DMS153 (cell line): ENCODE measurements around the gene HAGHL.

Source experiments
- DNase-seq: peaks from one replicate; lab custom pipeline; 2025; lab: John Stamatoyannopoulos, UW

Gene HAGHL

DNA sequence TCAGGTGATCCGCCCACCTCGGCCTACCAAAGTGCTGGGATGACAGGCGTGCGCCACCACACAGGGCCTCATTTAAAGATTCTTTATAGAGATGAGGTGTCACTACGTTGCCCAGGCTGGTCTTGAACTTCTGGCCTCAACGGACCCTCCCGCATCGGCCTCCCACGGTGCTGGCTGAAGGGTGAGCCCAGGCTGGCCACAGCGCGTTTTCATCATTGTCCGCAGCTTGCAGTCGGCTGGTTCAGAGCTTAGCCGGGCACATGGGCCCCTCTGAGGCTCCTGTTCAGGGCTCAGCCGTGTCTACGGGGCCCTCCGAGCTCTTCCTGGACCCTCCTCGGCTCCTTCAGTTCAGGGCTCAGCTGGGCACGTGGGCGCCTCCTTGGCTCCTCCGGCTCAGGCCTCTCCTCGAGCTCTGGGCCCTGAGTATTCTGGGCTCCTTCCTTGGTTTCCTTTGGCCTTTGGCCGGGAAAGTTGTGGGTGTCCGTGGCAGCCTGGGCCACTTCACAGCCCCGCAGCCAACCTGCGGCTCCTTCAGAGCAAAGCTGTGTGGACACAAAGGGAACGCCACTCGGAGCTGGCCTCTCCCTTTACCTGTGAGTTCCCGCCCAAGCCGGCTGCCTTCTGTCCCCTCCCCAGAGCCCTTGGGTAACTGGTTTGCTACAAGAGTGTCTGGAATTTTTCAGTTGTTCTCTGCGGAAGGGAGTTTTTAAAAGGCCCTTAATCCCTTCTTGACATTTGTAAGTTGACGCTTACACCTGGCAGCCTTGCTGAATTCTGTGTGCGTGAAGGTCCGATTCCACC lies 32.4 kb downstream of the HAGHL start:
- peak; percentile 5 for DNase-seq

DNA sequence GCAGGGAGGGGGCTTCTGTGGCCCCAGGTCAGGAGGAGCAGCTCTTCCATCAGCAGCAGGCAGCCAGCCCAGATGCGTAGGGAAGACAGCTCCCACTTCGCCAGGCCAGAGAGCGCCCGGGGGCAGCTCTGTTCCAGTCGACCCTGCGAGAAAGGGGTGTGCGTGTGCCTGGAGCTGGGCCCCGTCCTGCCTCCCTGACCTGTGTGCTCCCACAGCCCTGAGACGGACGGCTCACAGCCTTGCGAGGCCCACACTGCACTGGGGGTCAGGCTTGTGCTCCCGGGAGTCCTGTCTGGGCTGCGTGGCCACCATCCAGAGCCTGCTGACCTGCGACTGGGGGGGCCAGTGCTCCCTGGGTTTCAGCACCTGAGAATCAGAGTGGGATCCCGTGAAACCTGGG lies 33.2 kb downstream of the HAGHL start:
- DNase-seq: no peak

DNA sequence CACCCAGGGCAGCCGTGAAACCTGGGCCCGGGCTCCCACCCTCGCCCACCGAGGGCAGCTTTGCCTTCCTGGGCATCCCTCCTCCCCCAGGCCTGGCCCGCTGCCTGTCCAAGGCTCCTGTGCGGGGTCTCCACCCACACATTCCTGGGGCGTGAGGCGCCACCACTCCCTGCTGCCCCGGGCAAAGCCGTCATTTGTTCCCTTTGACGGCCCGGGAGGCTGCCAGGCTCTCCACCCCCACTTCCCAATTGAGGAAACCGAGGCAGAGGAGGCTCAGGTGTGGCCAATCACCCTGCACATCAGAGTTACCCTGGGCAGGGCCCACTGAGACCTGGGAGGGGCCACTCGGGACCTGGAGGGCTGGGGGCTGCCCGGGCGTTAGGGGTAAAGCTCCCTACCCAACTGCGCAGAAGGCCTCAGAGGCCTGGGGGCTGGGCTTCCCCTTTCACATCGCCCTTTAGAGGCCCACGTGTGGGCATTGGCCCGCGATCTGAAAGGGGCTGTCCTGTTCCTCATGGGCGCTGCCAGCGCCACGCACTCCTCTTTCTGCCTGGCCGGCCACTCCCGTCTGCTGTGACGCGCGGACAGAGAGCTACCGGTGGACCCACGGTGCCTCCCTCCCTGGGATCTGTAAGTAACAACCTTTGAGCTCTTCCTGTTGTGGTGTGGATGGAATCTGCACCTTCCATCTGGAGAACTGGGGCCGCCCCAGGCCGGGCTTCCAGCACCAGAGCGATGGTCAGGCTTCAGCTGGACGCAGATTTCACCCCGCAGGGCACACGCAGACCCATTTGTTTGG lies 33.8 kb downstream of the HAGHL start, which contains the start of gene MSLN:
Gene MSLN (plus strand): TSS at position 190 of the 799 bp plus-strand sequence. CDS start 1,947 bp downstream, outside the sequence.
- DNase-seq: no peak

GRCh38 chr16:761625-762513 lies 35.0 kb downstream of the HAGHL start:
- DNase-seq: no peak

GRCh38 chr16:762595-763268 lies 35.8 kb downstream of the HAGHL start:
- no peak for DNase-seq

DNA sequence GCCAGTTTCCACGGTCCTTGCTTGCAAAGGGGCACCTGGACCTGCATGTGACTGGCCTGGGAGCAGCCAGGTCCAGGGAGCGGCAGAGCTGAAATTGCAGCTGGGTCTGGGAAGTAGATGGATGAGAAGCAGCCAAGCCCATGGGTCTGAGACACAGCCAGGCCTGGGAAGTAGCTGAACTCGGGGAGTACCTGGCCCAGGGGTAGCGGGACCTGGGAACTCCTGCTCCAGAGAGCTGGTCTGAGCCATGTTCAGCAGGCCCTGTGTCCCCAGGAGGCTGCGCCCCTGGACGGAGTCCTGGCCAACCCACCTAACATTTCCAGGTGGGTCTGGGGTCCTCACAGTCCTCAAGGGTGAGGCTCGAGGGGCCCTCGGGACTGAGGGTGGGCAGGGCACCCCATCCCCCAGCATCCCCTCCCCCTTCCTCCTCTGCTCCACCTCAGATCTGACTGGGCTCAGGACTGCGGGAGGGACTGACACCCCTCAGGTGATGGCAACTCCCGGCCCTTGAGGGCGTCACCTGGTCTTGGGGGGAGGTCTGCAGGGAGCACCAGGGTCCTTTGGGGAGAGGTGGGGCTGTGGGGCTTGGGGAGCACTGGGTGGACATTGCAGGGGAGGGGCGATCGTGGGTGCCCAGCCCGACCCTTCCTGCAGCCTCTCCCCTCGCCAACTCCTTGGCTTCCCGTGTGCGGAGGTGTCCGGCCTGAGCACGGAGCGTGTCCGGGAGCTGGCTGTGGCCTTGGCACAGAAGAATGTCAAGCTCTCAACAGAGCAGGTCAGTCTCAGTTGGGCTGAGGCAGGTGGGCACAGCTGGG lies 36.7 kb downstream of the HAGHL start:
- DNase-seq: no peak

DNA sequence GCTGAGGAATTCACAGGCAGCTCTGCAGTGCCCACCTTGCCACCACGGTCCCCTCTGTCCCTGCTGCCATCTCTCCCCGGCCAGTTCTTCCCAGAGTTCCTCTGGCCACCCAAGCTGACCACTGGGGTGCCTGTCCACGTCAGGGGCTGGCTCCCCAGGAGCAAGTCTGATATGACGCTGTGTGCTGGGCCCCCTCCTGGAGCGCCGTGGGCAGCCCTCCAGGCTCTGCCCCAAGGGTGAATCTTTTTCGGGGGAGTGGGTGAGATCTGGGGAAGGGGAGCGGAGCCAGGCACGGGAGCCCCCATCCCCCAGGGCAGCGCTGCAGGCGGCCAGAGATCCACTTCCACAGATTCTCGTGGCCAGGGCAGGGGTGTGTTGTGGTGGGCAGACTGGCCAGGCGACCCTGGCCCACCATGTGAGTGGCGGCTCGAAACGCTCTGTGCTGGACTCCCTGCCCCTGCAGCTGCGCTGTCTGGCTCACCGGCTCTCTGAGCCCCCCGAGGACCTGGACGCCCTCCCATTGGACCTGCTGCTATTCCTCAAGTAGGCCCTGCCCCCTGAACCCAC lies 37.4 kb downstream of the HAGHL start:
- no peak for DNase-seq

DNA sequence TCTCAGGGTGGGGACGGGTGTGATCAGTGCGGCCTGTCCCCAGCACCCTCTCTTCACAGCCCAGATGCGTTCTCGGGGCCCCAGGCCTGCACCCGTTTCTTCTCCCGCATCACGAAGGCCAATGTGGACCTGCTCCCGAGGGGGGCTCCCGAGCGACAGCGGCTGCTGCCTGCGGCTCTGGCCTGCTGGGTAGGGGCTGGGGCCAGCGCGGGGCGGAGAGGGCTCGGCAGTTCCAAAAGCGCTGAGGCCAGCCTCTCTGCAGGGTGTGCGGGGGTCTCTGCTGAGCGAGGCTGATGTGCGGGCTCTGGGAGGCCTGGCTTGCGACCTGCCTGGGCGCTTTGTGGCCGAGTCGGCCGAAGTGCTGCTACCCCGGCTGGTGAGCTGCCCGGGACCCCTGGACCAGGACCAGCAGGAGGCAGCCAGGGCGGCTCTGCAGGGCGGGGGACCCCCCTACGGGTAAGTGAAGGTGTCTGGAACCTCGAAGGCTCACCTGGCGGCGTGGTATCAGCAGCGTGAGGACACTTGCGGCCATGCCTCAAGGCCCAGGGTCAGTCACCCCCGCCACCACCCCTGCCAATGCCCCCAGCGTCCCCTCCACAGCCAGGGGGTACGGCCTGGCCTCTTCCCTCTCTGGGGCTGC lies 38.1 kb downstream of the HAGHL start:
- DNase-seq: no peak

- DNase-seq: no peak
Observed at GRCh38 chr16:765488-765865, 38.6 kb downstream of the HAGHL start.

- DNase-seq: no peak
Observed at GRCh38 chr16:766008-766819, 39.3 kb downstream of the HAGHL start.

- DNase-seq: no peak
Observed at GRCh38 chr16:766820-767640, 40.1 kb downstream of the HAGHL start.

DNA sequence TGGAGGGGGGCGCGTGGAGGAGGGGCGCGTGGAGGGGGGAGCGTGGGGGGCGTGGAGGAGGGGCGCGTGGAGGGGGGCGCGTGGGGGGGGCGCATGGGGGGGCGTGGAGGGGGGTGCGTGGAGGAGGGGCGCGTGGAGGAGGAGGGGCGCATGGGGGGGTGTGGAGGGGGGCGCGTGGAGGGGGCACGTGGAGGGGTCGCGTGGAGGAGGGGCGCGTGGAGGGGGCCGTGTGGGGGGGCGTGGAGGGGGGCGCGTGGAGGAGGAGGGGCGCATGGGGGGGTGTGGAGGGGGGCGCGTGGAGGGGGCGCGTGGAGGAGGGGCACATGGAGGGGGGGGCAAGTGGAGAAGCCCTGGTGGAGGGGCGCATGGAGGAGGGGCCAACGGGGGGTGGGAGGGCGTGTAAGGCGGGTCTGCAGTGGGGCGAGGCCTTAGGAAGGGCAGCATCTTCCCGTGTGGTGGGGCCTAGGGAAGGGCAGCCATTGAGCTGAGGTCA lies 40.9 kb downstream of the HAGHL start:
- DNase-seq: no peak

DNA sequence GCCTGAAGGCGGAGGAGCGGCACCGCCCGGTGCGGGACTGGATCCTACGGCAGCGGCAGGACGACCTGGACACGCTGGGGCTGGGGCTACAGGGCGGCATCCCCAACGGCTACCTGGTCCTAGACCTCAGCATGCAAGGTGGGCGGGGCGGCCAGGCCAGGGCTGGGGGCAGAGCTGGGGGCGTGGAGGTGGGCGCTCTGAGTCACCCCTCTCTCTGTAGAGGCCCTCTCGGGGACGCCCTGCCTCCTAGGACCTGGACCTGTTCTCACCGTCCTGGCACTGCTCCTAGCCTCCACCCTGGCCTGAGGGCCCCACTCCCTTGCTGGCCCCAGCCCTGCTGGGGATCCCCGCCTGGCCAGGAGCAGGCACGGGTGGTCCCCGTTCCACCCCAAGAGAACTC lies 41.5 kb downstream of the HAGHL start:
- no peak for DNase-seq

DNA sequence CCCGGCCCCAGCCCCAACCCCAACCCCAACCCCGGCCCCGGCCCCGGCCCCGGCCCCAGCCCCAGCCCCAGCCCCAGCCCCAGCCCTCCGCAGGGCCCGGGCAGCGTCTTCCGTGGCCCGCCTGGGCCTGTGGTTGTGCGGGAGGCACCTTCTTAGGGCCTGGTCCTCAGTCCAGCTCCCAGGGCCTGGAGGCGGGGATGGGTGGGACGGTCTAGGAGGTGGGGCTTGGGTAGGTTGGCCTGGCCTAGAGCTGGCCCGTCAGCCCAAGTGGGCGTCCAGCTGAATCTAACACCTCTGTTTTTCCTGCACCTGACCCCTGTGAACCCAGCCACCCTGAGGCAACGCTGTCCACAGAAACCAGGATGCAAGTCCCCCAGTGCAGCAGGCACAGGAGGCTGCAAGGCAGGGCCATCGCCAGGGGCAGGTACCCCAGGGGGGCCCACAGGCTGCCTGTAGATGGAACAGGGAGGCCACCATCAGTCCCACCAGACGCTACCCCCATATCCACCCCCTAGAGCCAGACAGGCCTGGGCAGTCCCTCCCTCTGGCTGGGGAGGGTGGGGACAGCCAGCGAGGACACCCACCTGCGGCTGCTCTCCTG lies 42.4 kb downstream of the HAGHL start:
- DNase-seq: no peak

- no peak for DNase-seq
Observed at GRCh38 chr16:769934-770333, 43.0 kb downstream of the HAGHL start.

DNA sequence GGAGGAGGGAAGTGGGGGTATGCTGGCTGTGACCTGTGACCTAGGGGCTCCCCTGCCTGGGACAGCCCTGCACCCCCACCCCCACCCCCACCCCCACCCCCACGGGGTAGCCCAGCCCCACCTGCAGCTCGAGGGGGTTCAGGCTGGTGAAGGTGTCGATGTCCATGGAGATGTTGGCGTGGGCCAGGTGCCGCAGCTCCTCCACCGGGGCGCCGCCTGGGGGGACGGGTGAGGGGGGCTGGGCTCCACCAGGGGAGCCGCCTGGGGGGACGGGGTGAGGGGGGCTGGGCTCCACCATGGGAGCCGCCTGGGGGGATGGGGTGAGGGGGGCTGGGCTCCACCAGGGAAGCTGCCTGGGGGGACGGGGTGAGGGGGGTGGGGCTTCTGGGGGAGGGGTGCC lies 43.5 kb downstream of the HAGHL start:
- DNase-seq: no peak

GRCh38 chr16:772959-773358 lies 46.1 kb downstream of the HAGHL start:
- no peak for DNase-seq
